ENCODE results near the gene HNRNPUL1. TPM values are rescaled to one million over a fixed set of nuclear protein-coding genes. Genes with fewer than 3 reads are reported as not detected.

HNRNPUL1 gene
- total RNA-seq, 1 experiment from 2014 or later = 201 TPM

DNA sequence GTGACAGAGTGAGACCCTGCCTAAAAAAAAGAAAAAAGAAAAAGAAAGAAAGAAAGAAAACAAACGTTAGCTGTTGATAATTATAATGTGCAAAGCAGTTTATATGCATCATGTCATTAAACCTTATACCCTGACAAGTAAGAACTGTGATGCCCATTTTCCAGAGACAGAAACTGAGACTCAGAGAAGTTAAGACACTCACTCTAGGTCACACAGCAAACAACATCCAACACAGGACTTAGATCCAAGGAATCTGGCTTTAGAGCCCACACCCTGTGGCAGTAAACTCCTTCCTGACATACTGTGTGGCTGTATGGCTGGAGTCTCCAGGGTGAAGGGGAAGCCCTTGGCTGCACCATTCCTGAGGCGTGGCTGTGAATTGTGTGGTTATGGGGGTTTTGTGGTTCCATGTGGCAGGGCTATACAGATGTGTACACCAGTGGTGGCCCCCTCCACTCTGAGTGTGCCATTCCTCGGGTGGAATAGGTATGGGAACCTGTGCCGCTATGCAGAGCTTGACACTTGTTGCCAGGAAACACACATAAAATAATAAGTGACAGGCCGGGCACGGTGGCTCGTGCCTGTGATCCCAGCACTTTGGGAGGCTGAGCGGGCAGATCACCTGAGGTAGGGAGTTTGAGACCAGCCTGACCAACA, 29.5 kb upstream of the HNRNPUL1 start (continued):
- TF ChIP-seq ELF1 (IDR thresholded peaks at IDR 0.05; ENCODE audit: borderline replicate concordance, low read depth) = no peak
- no peak for TF ChIP-seq SRF (IDR thresholded peaks at IDR 0.05; ENCODE audit: low read depth)
- no peak for TF ChIP-seq EZH2 (IDR thresholded peaks at IDR 0.05)
- no peak for TF ChIP-seq YY1 (IDR thresholded peaks at IDR 0.05; ENCODE audit: extremely low read depth, insufficient replicate concordance, low read depth, low read length)

GRCh38 chr19:41235480-41235879, 28.7 kb upstream of the HNRNPUL1 start:
- H3K4me1 ChIP-seq (ENCODE audit: control insufficient read depth in 1 of 2, insufficient read depth in 2 of 2, low read length in 2 of 2) = peaks cover 0 to under 1% of the 10 kb centered on the region in 2 experiments; a peak in 1 of 4 replicates
- BruUV-seq (replicated peaks) = no TSS peak
- H3K9me3 ChIP-seq (ENCODE audit: control insufficient read depth in 1 of 2, insufficient read depth in 1 of 2, low read depth in 1 of 2, low read length in 2 of 2) = no peaks in the 10 kb centered on the region
- H4K20me1 ChIP-seq (ENCODE audit: insufficient read depth) = no peaks in the 10 kb centered on the region
- no peaks in the 10 kb centered on the region for H3K9me2 ChIP-seq (ENCODE audit: insufficient read depth)
- RAD21 ChIA-PET (ENCODE audit: low non-redundant PET in 1 of 2, low total read pairs in 2 of 2, uncharacterized antibody in 2 of 2, unreplicated experiment in 2 of 2) = no interaction called here
- CTCF ChIA-PET = no interaction called here
- no peaks in the 10 kb centered on the region for H3K27me3 ChIP-seq (ENCODE audit: insufficient read depth, low read length)
- H2AFZ ChIP-seq (ENCODE audit: low read depth, low read length, poor library complexity, severe bottlenecking) = no peak overlapping the region
- intact Hi-C loops (cut with micrococcal nuclease) = no loop called here
- no peaks in the 10 kb centered on the region for H3K79me2 ChIP-seq (ENCODE audit: insufficient read depth, low read length)
- H3K36me3 ChIP-seq (ENCODE audit: control insufficient read depth in 1 of 2, insufficient read depth in 2 of 2, low read length in 2 of 2) = peaks cover 0 to 42% of the 10 kb centered on the region in 2 experiments; a peak in 3 of 4 replicates
- H3K4me3 ChIP-seq (replicated peaks in 1 of 2; ENCODE audit: low read depth in 1 of 2, low read length in 2 of 2) = no peak overlapping the region
- ATAC-seq (no peak), DNase-seq (ENCODE audit: low read depth, low spot score) (no peak)
- POLR2A ChIA-PET = interaction anchor here (1.2 kb wide), 1 partner anchor 11 kb away, joined by 3 read pairs; no protein-coding TSS in a partner anchor
- H3K9ac ChIP-seq (ENCODE audit: low read length) = no peak overlapping the region
- TF ChIP-seq POLR2AphosphoS5 (IDR thresholded peaks at IDR 0.05; ENCODE audit: low read depth, low read length) (no peak), CBX3 (IDR thresholded peaks at IDR 0.05; ENCODE audit: low read depth) (no peak), ZFX (IDR thresholded peaks at IDR 0.05) (no peak), JUND (IDR thresholded peaks at IDR 0.05) (no peak), ZNF274 (IDR thresholded peaks at IDR 0.05; ENCODE audit: low read depth, low read length) (no peak), MAX (IDR thresholded peaks at IDR 0.05) (no peak), ELF1 (IDR thresholded peaks at IDR 0.05; ENCODE audit: borderline replicate concordance, low read depth) (no peak), POLR2A (IDR thresholded peaks at IDR 0.05; ENCODE audit: borderline replicate concordance, extremely low read depth, insufficient read depth, insufficient read length) (no peak), SP1 (IDR thresholded peaks at IDR 0.05; ENCODE audit: low read depth) (no peak), CEBPB (IDR thresholded peaks at IDR 0.05; ENCODE audit: low read depth) (no peak)
- TF ChIP-seq, protein P1, sequence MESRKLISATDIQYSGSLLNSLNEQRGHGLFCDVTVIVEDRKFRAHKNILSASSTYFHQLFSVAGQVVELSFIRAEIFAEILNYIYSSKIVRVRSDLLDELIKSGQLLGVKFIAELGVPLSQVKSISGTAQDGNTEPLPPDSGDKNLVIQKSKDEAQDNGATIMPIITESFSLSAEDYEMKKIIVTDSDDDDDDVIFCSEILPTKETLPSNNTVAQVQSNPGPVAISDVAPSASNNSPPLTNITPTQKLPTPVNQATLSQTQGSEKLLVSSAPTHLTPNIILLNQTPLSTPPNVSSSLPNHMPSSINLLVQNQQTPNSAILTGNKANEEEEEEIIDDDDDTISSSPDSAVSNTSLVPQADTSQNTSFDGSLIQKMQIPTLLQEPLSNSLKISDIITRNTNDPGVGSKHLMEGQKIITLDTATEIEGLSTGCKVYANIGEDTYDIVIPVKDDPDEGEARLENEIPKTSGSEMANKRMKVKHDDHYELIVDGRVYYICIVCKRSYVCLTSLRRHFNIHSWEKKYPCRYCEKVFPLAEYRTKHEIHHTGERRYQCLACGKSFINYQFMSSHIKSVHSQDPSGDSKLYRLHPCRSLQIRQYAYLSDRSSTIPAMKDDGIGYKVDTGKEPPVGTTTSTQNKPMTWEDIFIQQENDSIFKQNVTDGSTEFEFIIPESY (IDR thresholded peaks at IDR 0.05; ENCODE audit: extremely low read depth, insufficient replicate concordance, low read length) = no peak
- no peak overlapping the region for H3K4me2 ChIP-seq (ENCODE audit: low read length)
- H3K27ac ChIP-seq (ENCODE audit: low read depth, low read length) = no peak overlapping the region

Data from HCT116 (cell line).